ENCODE data around the gene CASP8. TPM values are rescaled to one million over a fixed set of nuclear protein-coding genes. Genes with fewer than 3 reads are reported as not detected.
"Not testable (repeated sequence)": the region's sequence is repeated elsewhere in the genome, so short reads cannot be mapped to it uniquely, and the experiment has no call there.

CASP8 gene
- total and polyA plus RNA-seq, 2 donors (not counting 1 experiment from before 2014, with no cell fraction given) = 76.7 to 120 TPM

GRCh38 chr2:201290457-201291148 is 30.3 kb downstream of the CASP8 start:
- not testable (repeated sequence) for H3K9me3 Mint-ChIP-seq (ENCODE audit: insufficient read depth)
- WGBS (ENCODE audit: insufficient coverage) = 96% methylated on average over 15 of the region's 15 CpGs

DNA sequence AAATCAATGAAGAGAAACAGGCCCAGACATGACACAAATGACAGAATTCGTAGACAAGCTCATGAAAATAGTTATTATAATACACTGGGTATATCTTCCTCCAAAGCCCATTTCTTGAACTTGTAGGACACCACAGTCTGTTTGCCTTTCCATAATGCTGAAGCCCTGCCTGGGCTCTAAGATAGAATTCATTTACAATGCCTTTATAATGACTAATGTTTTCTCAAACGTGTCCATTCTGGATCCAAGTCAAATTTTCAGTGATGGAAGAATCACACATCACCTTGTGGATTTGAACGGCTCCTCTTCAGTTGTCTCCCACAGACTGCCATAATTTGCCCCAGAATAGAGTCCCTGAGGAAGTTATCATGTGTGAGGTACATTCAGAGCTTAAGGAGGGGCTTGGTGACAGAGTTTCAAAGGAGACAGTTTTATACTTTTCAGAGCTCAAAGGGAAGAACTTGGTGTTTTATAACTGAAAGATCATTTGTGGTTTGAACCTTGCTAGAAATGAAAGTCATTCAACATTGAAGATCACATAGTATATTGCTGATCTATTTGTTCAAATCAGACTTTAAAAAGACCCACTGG is 38.2 kb downstream of the CASP8 start:
- POLR2A ChIA-PET = no interaction called here
- H4K20me1 ChIP-seq (ENCODE audit: control insufficient read depth, insufficient read depth, low read length, poor library complexity, severe bottlenecking) = no peaks in the 10 kb centered on the region
- ATAC-seq (ENCODE audit: low read depth) = no peak
- H3K9ac ChIP-seq (ENCODE audit: low read length) = no peak overlapping the region
- intact Hi-C loops (cut with micrococcal nuclease) = no loop called here
- no peak overlapping the region for H2AFZ ChIP-seq (ENCODE audit: insufficient read depth, low read depth, low read length, poor library complexity, severe bottlenecking)
- CTCF ChIA-PET = interaction anchor here (0.8 kb wide), 1 partner anchor 38 kb away, joined by 3 read pairs; the partner anchor contains the start of gene CASP8
- no peak for TF ChIP-seq EZH2 (IDR thresholded peaks at IDR 0.05; ENCODE audit: borderline replicate concordance, insufficient read depth, low read depth, low read length, poor library complexity, severe bottlenecking)
- TF ChIP-seq, protein P1, sequence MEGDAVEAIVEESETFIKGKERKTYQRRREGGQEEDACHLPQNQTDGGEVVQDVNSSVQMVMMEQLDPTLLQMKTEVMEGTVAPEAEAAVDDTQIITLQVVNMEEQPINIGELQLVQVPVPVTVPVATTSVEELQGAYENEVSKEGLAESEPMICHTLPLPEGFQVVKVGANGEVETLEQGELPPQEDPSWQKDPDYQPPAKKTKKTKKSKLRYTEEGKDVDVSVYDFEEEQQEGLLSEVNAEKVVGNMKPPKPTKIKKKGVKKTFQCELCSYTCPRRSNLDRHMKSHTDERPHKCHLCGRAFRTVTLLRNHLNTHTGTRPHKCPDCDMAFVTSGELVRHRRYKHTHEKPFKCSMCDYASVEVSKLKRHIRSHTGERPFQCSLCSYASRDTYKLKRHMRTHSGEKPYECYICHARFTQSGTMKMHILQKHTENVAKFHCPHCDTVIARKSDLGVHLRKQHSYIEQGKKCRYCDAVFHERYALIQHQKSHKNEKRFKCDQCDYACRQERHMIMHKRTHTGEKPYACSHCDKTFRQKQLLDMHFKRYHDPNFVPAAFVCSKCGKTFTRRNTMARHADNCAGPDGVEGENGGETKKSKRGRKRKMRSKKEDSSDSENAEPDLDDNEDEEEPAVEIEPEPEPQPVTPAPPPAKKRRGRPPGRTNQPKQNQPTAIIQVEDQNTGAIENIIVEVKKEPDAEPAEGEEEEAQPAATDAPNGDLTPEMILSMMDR (IDR thresholded peaks at IDR 0.05) = no peak
- no peaks in the 10 kb centered on the region for H3K27me3 Mint-ChIP-seq
- no peak overlapping the region for H3K4me3 Mint-ChIP-seq
- DNase-seq = no peak
- no peak overlapping the region for H3K4me3 ChIP-seq (ENCODE audit: control extremely low read depth in 1 of 5, extremely low read depth in 1 of 5, insufficient read depth in 1 of 5, low read depth in 2 of 5, low read length in 4 of 5)
- H3K9me3 ChIP-seq (ENCODE audit: control extremely low read depth in 1 of 3, control insufficient read depth in 2 of 3, insufficient read depth in 1 of 3, low read length in 2 of 3) = peaks cover 0 to 10% (median 1%) of the 10 kb centered on the region in 3 donors
- H3K27ac ChIP-seq (ENCODE audit: low read length in 2 of 2) = no peak overlapping the region
- H3K9me3 Mint-ChIP-seq (ENCODE audit: insufficient read depth) = peaks cover 17% of the 10 kb centered on the region
- H3K79me2 ChIP-seq (ENCODE audit: control insufficient read depth, insufficient read depth, low read length) = no peaks in the 10 kb centered on the region
- 70% methylated on average over 2 of the region's 3 CpGs for WGBS (ENCODE audit: insufficient coverage)
- H3K27ac Mint-ChIP-seq = no peak overlapping the region
- no peaks in the 10 kb centered on the region for H3K36me3 ChIP-seq (replicated peaks in 1 of 2; ENCODE audit: control extremely low read depth in 1 of 2, control insufficient read depth in 1 of 2, extremely low read depth in 1 of 2, insufficient read depth in 2 of 2, low read length in 1 of 2)
- H3K4me1 ChIP-seq (ENCODE audit: control insufficient read depth in 2 of 2, insufficient read depth in 2 of 2, low read length in 2 of 2) = no peaks in the 10 kb centered on the region
- H3K4me1 Mint-ChIP-seq = no peaks in the 10 kb centered on the region
- no peak overlapping the region for H3K4me2 ChIP-seq (replicated peaks; ENCODE audit: low read depth, low read length, poor library complexity, severe bottlenecking)
- H3K27me3 ChIP-seq (replicated peaks in 1 of 4; ENCODE audit: control extremely low read depth in 1 of 4, control insufficient read depth in 3 of 4, insufficient read depth in 4 of 4, low read length in 3 of 4) = no peaks in the 10 kb centered on the region

More at GRCh38 chr2:201290457-201291148, 30.3 kb downstream of the CASP8 start:
- POLR2A ChIA-PET; H3K4me3 Mint-ChIP-seq; H3K27ac Mint-ChIP-seq; H3K4me3 ChIP-seq (ENCODE audit: control extremely low read depth in 1 of 5, extremely low read depth in 1 of 5, insufficient read depth in 1 of 5, low read depth in 2 of 5, low read length in 4 of 5); H4K20me1 ChIP-seq (ENCODE audit: control insufficient read depth, insufficient read depth, low read length, poor library complexity, severe bottlenecking); DNase-seq; H3K4me1 ChIP-seq (ENCODE audit: control insufficient read depth in 2 of 2, insufficient read depth in 2 of 2, low read length in 2 of 2); H2AFZ ChIP-seq (ENCODE audit: insufficient read depth, low read depth, low read length, poor library complexity, severe bottlenecking); H3K4me1 Mint-ChIP-seq; H3K27me3 Mint-ChIP-seq; H3K4me2 ChIP-seq (replicated peaks; ENCODE audit: low read depth, low read length, poor library complexity, severe bottlenecking); ATAC-seq (ENCODE audit: low read depth); H3K79me2 ChIP-seq (ENCODE audit: control insufficient read depth, insufficient read depth, low read length); H3K9me3 ChIP-seq (ENCODE audit: control extremely low read depth in 1 of 3, control insufficient read depth in 2 of 3, insufficient read depth in 1 of 3, low read length in 2 of 3); H3K27me3 ChIP-seq (replicated peaks in 1 of 4; ENCODE audit: control extremely low read depth in 1 of 4, control insufficient read depth in 3 of 4, insufficient read depth in 4 of 4, low read length in 3 of 4); H3K9ac ChIP-seq (ENCODE audit: low read length); intact Hi-C loops (cut with micrococcal nuclease); H3K27ac ChIP-seq (ENCODE audit: low read length in 2 of 2): not testable (repeated sequence)
- H3K36me3 ChIP-seq (replicated peaks in 1 of 2; ENCODE audit: control extremely low read depth in 1 of 2, control insufficient read depth in 1 of 2, extremely low read depth in 1 of 2, insufficient read depth in 2 of 2, low read length in 1 of 2) = peaks cover 11 to 47% of the 10 kb centered on the region in 2 experiments
- CTCF ChIA-PET = interaction anchor here (1.1 kb wide), 1 partner anchor 73 kb away, joined by 3 read pairs; no protein-coding TSS in a partner anchor

DNA sequence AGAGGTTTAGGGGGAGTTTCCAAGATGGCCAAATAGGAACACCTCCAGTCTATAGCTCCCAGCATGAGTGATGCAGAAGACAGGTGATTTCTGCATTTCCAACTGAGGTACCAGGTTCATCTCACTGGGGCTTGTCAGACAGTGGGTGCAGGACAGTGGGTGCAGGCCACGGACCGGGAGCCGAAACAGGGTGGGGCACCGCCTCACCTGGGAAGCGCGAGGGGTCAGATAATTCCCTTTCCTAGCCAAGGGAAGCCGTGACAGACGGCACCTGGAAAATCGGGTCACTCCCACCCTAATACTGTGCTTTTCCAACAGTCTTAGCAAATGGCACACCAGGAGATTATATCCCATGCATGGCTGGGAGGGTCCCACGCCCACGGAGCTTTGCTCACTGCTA is 39.6 kb downstream of the CASP8 start:
- H2AFZ ChIP-seq (ENCODE audit: insufficient read depth, low read depth, low read length, poor library complexity, severe bottlenecking); ATAC-seq (ENCODE audit: low read depth); H3K4me2 ChIP-seq (replicated peaks; ENCODE audit: low read depth, low read length, poor library complexity, severe bottlenecking); H3K4me3 Mint-ChIP-seq; H3K4me3 ChIP-seq (ENCODE audit: control extremely low read depth in 1 of 5, extremely low read depth in 1 of 5, insufficient read depth in 1 of 5, low read depth in 2 of 5, low read length in 4 of 5); intact Hi-C loops (cut with micrococcal nuclease); H3K36me3 ChIP-seq (replicated peaks in 1 of 2; ENCODE audit: control extremely low read depth in 1 of 2, control insufficient read depth in 1 of 2, extremely low read depth in 1 of 2, insufficient read depth in 2 of 2, low read length in 1 of 2); CTCF ChIA-PET; H3K27me3 Mint-ChIP-seq; DNase-seq; POLR2A ChIA-PET; H3K9ac ChIP-seq (ENCODE audit: low read length); H4K20me1 ChIP-seq (ENCODE audit: control insufficient read depth, insufficient read depth, low read length, poor library complexity, severe bottlenecking); H3K4me1 Mint-ChIP-seq; H3K27ac ChIP-seq (ENCODE audit: low read length in 2 of 2); H3K79me2 ChIP-seq (ENCODE audit: control insufficient read depth, insufficient read depth, low read length); H3K27ac Mint-ChIP-seq; H3K27me3 ChIP-seq (replicated peaks in 1 of 4; ENCODE audit: control extremely low read depth in 1 of 4, control insufficient read depth in 3 of 4, insufficient read depth in 4 of 4, low read length in 3 of 4); H3K4me1 ChIP-seq (ENCODE audit: control insufficient read depth in 2 of 2, insufficient read depth in 2 of 2, low read length in 2 of 2): not testable (repeated sequence)
- H3K9me3 ChIP-seq (ENCODE audit: control extremely low read depth in 1 of 3, control insufficient read depth in 2 of 3, insufficient read depth in 1 of 3, low read length in 2 of 3) = peaks cover 0 to 10% (median 1%) of the 10 kb centered on the region in 3 donors
- H3K9me3 Mint-ChIP-seq (ENCODE audit: insufficient read depth) = peaks cover 17% of the 10 kb centered on the region
- WGBS (ENCODE audit: insufficient coverage) = 97% methylated on average over 11 of the region's 11 CpGs

All from B cell (primary cell).